CD4-positive, alpha-beta T cell treated with Interferon alpha-2 for 1 hour (primary cell): ENCODE results near the gene CCDC78.

Source experiments
- DNase-seq, 2 donors: peaks; one replicate each; pipeline ENCODE4 v3.0.0-alpha.2; 2020 to 2022

The CCDC78 gene

DNA sequence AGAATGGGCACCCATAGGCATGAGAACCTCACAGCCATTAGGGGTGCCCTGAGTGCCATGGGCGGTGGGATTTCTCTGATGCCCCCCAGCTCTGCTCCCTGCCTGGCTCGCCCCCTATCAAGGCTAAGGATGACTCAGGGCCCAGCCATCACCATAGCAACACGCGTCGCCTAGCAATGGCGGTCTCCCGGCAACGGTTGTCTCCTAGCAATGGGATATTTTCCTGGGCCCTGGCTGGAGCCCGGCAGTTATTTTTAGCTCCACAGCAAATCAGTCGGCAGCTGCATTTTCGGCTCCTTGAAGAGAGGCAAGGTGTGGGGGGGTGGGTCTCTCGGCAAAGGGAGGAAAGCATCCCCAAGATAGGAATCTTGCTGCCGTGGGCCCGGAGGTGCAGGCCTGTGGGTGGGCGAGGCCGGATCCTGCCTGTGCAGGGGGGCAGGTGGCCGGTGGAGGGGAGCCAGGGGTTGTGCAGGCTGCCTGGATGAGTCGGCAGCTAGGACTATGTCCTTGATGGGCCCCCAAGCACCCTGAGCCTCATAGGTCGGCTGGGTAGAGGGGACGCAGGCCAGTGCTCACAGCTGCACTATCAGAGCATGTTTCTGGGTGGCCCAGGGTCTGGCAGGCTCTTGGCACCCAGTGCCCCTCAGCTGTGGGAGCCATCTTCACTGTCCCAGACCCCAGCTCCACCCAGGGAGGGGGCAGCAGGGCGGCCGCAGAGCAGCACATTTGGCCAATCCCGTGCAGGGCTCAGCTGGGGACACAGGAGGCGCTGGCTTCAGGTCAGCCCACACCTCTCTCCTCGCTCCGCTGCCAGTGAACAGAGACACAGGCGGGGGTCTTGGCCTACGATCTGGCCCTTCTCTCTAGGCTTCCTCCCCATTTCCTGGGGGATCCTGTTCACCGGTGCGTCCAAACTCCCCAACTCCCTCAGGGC, 16.4 kb downstream of the CCDC78 start:
- no peak for DNase-seq

DNA sequence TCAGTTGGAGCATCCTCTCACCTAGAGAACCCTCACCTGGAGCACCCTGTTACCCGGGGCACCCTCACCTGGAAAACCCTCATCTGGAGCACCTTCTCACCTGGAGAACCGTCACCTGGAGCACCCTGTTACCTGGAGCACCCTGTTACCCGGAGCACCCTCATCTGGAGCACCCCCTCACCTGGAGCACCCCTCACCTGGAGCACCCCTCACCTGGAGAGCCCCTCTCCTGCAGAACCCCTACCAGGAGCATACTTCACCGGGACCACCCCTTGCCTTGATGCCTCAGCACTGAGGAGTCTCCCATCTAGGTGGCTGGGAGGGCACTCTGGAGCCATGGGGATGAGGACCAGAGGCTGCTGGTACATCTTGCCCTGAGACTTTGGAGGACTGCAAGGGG, 17.3 kb downstream of the CCDC78 start:
- no peak for DNase-seq

DNA sequence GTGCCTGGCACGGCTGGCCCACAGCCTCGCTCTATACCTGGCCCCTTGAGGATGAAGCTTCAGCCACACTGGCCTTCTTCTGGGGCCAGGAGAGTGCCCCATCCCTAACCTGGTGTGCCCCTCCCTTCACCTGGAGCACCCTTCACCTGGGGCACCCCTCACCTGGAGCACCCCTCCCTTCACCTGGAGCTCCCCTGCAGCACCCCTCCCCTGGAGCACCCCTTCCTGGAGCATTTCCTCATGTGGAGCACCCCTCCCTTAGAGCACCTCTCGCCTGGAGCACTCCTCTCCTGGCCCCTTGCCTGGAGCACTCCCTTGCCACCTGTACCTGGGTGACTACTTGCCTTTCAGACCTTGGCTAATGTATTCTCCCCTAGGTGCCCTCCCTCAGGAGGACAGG, 18.2 kb downstream of the CCDC78 start:
- no peak for DNase-seq

DNA sequence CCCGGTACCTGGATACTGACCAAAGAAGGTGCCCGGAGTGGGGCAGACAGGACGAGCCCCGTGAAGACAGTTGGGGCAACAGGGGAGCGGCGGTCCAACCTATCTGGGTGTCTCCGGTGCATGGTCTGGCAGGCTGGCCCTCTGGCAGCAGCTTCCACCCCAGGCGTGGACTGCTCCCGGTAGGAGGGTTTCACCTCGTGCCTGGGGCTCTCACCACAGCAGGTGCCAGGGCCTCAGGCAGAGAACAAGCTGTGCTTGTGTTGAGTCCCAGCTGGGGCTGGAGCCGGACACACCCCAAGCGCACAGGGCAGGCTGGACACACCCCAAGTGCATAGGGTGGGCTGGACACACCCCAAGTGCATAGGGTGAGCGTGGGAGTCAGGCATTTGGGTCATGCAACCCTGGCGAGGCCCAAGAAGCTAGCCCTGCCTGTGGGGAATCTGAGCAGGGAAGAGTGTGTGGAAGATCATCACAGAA, 19.1 kb downstream of the CCDC78 start:
- no peak for DNase-seq

DNA sequence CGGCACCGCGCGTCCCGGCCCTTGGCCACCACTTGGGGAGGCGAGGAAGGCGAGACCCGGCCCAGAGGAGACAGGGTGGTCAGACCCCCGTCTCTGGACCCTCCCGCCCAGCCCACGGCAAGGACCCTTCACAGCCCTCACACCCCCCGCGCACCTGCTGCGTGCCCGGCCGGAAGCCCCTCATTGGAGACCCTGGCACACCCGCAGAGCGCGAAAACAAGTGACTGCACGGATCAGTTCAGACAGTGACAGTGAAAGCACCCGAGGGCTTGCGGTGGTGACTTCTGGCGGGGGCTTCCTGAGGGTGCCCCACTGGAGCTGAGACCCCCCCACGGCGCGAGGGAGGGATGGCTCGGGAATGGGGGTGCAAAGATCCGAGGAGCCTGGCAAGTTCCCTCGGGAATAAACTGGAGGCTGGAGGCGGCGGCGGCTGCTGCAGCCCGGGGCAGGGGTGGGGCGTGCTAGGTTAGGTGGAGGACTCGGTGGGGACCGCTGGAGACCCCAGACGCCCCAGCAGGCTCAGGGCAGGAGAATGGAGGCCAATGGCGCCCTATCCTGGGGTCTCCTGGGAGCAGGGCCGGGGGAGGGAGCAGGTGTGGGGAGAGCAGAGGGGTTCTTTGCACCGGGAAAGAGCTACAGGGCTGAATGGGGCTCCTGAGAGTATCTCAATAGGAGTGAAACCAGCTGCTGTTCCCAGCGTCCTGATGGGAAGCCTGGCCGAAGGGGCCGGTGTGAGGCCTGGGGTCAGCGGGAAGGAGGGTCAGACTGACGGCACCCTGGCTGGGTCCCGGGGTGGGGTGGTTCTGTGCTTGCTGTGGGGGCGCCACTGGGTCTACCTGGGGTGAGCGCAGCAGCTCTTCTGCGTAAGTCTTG, 19.8 kb downstream of the CCDC78 start:
- DNase-seq = no peak

DNA sequence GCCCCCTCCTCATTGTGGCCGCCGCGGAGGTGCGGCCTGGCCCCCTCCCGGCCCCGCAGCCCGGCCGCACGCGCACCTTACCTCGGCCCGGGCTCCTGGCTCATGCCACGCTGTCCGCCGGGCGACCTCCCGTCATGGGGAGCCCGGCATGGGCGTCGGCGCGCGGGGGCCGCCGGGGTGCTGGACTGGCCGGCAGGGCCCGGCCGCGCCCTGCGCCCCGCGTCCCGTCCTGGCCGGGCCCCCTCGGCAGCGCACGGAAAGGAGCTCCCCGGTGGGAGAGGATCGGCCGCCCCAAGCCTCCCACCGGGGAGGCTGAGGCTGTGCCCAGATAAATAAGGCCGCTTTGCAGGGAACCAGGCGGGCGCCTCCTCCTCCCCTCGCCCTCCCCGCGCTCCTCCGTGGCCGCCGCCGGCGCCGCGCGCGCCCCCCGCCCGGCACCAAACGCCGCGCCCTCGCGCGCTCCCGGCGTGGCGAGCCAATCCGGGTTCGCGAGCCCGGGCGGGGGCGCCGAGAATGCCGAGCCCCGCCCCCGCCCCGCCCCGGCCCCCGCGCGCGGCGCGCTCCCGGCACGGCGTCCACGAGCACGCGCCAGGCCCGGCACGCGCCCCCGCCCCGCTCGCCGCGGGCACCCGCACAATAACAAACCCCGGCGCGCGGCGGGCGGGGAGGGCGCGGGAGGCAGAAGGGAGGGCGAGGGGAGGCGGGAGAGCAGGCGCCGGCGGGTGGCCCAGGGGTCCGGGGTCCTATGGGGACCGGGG, 20.6 kb downstream of the CCDC78 start, which contains the start of gene FBXL16:
Gene FBXL16 (minus strand): TSS at position 371 of the 758 bp plus-strand sequence. CDS start 8,396 bp downstream, outside the sequence.
- no peak for DNase-seq

DNA sequence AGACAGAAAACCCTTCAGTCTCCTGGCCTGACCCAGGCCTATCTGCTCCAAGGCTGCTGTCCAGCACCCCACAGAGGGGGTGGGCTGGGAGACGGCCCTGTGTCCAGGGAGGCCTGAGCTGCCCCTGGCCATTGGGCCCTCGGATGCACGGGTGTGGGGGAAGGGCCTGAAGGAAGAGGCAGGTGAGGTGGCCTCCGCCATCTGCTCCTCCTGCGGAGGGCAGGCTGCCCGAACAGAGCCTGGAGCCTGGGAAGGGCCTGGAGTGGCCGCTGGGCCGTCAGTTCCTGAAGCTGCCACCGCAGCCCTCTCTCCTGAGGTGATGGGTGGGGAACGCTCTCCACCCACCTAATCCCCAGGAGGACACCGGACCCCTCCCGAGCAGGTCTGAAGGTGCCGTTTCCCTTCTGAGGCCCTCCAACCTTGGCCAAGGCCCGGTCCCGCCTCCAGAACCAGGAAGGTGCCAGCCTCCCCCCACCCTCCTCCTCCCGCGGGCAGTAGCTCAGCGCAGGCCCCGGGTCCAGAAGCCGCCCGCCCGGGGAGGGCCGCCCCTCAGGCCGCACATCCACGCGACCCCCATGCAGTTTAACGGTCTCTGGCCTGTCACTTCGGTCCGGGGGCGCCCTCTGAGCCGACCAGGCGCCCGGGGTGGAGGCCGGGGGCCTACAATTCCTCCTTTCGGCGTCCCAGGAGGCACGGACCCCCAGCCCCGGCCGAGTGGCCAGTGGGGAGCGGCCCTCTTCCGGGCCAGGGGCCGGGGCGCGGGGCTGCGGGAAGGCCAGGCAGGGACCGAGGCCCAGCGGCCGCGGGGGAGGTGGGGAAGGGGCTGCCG, 21.5 kb downstream of the CCDC78 start:
- DNase-seq = no peak

DNA sequence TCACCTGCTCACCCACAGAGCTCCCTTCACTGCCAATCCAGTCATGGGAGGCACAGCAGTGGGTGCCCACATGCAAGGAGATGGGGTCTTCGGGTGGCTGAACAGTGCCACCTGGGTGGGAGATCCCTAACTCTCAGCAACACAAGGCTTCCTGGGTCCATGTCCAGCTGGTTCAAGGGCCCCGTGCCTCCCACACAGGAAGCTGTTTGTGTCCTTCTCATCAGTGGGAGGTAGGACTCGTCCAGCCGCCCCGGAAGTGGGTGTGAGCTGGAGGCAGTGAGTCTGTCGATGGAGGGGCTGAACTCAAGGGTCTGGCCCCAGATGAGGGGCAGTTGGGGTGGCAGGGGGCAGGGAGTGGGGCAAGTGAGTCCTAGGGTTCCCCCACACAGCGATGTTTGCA, 22.2 kb downstream of the CCDC78 start:
- DNase-seq = no peak

DNA sequence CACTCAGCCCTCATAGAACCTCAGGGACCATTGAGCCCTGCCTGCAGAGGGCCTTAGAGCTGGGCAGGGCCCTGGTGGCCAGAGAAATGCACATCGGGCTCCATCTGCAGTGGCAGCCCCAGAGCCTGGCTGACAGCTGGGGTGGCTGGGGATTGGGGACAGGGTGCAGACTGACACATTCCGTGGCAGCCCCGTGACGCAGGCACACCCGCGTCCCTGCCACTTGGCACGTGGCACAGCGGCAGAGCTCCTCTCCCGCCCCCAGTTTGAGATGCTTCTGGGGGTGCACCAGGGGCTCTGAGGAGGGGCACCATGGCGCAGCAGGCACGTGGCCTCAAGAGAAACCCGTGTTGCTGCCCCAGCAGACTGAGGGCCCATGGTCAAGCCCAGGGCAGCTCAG, 22.8 kb downstream of the CCDC78 start:
- DNase-seq = no peak

DNA sequence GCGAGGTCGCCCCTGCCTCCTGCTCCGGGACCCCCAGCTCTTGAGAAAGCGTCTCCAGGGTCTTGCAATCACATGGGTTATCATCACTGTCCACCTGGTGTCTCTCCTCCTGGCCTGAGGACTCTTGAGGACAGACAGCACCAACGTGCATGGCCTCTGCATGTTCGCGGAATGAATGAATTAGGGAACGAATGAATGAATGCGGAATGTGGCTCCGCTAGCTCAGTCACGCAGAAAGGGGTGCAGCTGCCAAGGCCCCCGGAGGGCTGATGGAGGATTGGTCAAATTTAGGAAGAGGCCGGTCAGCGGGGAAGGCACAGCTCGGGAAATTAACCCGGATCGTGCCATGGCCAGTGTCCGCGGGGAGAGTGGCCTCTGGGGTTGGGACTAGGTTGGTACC, 23.9 kb downstream of the CCDC78 start:
- no peak for DNase-seq

DNA sequence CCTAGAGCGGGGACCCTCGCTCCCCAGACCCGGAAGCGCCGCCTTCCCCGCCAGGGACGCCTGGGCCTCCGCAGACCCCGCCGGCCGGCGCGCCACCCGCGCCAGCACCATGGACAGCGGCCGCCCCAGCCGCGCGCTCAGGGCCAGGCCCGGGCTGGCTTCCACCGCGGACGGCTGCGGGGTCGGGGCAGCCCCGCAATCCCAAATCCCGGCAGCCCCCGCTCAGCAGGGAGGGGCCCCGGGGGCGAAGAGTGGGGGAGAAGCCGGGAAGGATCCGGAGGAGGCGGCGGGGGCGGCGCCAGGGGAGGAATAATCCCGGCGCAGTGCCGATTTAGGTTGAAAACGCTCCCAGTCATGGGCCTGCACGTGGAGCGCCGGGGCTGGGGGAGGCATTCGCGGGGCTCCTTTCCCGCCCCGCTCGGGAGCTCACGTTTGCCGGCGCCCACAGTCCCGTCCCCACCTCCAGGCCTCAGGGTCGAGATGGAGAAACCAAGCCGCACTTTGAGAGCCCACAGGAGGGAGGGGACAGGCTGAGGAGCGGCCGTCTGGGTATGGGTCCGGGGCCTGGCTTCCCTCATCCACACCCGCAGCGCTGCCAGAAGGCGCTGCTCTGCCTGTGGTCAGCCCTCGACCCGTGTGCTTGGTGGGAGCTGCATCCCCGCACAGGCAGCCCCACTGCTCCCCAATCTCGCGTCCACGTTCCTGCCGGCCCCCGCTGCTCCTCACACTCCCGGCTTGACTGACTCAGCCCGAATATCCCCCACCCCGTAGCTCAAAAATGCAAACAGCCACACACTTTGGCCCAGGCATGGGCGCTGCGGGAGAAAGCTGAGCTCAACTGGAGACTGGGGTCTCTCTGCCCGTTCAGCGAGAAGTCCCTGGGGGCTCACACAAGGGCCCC, 25.3 kb downstream of the CCDC78 start:
- peak in 1 of 2 donors; percentile 64 for DNase-seq

DNA sequence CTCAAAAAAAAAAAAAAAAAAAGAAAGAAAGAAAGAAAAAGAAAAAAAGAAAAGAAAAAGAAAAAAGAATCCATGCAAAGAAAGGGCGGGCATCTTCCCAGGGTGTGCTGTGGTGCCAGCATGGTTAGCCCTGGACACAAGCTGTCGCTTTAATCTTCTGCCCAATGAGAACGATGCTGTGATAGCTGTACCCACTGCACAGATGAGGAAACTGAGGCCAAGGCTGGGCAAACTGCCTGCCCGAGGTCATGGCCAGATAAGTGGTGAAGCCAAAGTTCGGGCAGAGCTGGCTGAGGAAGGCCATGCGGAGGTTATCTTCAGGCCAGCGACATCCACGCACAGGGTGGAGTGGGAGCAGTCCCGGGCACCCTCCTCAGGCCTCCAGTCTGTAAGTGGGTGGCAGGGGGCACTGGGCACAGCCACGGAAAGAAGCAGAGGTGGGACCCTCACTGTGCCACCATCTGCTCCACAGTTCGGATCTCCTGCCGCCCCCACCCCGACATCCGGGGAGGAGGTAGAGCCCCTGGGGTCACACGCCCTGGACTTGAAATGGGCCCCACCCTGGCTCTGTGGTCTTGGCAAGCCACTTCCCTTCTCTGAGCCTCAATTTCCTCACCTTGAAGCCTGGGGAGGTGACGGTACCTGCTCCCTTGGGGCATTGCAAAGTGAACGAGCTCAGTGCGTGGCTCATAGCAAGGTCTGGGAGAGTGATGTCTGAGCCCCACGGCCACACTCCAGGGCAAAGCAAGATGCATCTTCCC, 27.2 kb downstream of the CCDC78 start:
- peak in 1 of 2 donors; percentile 37 for DNase-seq

DNA sequence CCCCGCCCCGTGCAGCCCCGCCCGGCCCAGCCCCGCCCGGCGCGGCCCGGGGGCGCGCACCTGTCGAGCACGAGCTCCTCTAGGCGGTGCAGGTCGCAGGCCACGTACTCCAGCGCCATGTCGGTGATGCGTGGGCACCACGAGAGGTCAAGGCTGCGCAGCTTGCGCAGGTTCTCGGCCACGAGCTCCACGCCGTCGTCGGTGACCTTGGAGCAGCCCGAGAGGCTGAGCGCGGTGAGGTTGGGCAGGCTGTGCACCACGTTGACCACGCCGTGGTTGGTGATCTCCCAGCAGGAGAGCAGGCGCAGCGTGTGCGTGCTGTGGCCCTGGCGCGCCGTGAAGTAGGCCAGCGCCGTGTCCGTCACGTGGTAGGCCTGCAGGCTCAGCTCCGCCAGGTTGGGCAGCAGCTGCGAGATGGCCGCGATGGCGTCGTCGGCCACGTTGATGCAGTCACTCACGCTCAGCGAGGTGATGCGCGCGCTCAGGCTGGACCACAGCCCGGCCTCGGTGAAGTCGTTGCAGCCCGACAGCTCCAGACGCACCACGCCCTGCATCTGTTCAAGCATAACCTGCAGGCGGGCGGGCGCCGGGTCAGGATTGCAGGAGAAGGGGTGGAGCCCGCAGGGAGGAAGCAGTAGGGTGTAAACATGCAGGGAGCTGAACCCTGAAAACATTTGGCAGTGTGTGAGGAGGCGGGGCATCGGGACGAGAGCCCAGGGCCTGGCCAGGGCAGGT, 30.7 kb downstream of the CCDC78 start:
- DNase-seq = peak; percentile 57 to 78

DNA sequence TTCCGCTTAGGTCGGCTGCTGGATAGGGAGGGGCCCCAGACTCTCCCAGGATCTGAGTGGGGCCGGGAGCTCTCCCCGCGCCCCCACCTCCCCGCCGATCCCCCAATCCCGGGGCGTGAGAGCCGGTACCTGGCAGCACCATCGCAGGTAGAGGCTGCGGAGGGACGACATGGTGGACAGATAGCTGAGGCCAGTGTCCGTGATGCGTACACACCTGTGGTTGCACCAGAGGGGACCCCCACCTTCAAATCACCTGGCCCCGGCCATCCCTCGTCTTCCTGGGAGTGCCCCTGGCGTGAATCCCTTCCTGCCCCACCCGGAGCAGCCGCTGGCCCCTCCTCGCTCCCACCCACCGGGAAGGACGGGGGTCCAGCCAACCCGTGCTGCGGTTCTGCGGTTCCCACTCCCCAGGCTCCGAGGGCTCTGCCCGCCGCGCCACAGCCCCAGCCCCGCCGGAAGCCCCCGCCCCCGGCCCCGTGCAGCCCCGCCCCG, 31.3 kb downstream of the CCDC78 start:
- no peak for DNase-seq

DNA sequence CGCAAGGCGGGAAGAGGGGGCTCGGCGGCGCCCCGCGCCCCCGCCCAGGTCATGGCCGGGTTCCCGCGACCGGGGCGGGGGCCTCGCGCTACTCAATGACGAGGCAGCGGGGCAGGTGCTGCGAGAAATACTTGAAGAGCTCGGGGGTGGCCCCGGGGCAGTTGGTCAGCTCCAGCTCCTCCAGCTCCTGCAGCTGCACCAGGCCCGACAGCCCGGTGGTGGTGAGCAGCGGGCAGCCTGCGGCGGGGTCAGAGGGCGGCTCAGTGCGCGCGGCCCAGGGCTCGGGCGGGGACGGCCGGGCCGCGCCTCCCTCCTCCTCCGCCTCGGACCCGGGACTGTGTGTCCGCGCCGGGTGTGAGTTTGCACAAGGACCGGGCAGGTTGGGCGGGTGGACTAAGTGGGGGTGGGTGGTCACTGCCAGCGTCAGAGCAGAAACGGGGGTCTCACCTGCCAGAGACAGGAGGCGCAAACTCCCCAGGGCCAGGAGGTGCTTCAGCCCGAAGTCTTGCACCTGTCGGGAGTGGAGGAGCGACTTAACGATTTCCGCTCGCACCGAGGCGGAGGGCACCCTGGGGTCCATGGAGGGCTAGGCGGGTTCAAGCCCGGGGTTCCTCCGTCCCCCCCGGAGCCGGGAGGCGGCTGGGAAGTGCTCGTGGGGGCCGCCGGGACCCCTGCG, 31.9 kb downstream of the CCDC78 start:
- no peak for DNase-seq

DNA sequence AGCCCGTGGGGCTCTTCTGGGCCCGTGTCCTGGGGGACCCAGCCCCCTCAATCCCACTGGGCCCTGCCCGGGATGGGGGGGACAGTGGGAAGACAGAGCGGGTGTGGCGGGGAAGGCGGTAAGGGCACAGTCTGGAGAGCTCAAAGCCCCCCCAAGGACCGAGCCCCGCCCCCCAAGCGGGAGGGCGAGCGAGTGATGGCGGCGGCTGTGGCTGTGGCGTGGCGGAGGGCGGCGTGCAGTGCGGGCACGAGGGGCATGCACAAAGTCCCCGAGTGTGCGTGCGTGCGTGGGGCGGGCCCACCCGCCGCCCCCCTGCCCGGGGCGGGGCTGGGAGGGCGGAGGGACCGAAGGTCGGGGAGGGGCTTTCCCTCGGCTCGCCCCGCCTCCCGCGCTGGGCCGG, 32.5 kb downstream of the CCDC78 start:
- no peak for DNase-seq

DNA sequence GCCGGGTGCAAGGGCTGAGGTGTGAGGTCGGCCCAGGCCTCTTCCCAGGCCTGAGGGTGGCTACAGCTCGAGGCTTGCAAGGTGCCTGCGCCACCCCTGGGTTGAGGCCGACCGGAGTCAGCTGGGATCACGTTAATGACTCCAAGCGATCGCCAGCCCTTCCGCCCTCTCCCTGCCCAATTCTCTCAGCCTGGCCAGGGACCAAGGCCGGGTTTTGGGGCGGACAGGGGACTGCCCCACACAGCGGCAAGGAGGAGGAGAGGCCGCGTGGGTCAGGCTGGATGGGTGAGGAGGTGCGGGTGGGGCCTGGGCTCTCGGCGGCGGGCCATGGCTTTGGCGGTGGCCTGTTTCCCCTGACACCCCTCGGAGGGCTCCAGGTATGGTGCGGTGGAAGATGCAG, 32.9 kb downstream of the CCDC78 start:
- DNase-seq = no peak

DNA sequence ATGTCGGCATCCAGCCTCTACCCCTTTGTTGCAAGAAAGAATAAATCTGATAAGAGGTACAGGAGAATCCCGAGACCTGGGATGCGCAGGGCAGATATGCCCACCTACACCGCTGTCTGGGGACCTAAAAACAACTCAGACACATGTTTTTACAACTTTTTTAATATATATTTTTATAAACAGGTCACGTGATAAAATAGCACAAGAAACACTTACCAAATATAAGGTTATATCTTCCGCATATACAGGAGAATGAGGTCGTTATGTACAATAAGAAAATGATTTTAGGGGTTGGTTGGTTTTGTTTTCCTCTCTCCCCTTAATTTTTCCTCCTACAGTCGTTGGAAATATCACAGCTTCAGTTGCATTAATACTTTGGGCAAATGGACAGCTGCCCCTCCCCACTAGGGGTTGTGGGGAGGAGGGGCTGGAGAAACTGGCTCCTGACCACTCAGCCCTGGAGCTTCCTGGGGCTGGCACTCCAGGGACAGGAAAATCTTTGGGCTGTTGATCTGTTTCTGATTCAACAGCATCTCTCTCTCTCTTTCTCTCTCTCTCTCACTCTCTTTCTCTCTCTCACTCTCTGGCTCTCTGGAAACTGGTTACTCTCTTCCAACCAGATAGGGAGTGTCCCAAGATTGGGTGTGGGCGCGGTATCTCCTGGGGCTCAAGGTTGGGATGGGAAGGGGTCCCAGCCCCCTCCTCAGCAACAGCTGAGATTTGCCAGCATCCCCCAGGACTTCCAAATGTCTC, 33.7 kb downstream of the CCDC78 start:
- DNase-seq = no peak
